SK-N-SH treated with all-trans-retinoic acid at 6 μM for 48 hours (cell line): ENCODE data around the gene RPL19.

Experiments
- ATAC-seq: fragments of 200-7000 bp; cut with Tn5 transposase; 3 replicates; pipeline ENCODE4 v1.9.1; 2020; ENCODE audit warnings: mild to moderate bottlenecking, moderate library complexity
- ARNTL ChIP-seq: fragments of 450-650 bp; formaldehyde crosslinking; IDR thresholded peaks from 2 replicates; pipeline ENCODE4 v1.5.0; 2020; ENCODE audit warnings: low read depth, mild to moderate bottlenecking, moderate library complexity, borderline replicate concordance
- BACH2 ChIP-seq: fragments of 250-450 bp; sonication (Bioruptor Pico); IDR thresholded peaks from 2 replicates; pipeline ENCODE4 v1.9.0; 2021; ENCODE audit warnings: mild to moderate bottlenecking, borderline replicate concordance
- CREB5 ChIP-seq: fragments of 250-450 bp; sonication (Bioruptor Pico); IDR thresholded peaks from 2 replicates; pipeline ENCODE4 v1.5.1; 2020; ENCODE audit warnings: low read depth, mild to moderate bottlenecking, moderate library complexity
- CSDC2 ChIP-seq: fragments of 250-450 bp; sonication (Bioruptor Pico); IDR thresholded peaks from 2 replicates; pipeline ENCODE4 v1.5.0; 2020; ENCODE audit warnings: mild to moderate bottlenecking, moderate library complexity
- ESRRG ChIP-seq: fragments of 250-450 bp; sonication (Bioruptor Pico); IDR thresholded peaks from 2 replicates; pipeline ENCODE4 v1.6.1; 2021; ENCODE audit warnings: mild to moderate bottlenecking
- ISL1 ChIP-seq: fragments of 250-450 bp; sonication (Bioruptor Pico); IDR thresholded peaks from 2 replicates; pipeline ENCODE4 v2.1.2; 2022; ENCODE audit warnings: mild to moderate bottlenecking, moderate library complexity
- POU6F1 ChIP-seq: fragments of 250-450 bp; sonication (Bioruptor Pico); IDR thresholded peaks from 2 replicates; pipeline ENCODE4 v1.8.0; 2021; ENCODE audit warnings: low read depth, mild to moderate bottlenecking, moderate library complexity, borderline replicate concordance
- PPARA ChIP-seq: fragments of 250-450 bp; sonication (Bioruptor Pico); IDR thresholded peaks from 2 replicates; pipeline ENCODE4 v1.5.0; 2020; ENCODE audit warnings: mild to moderate bottlenecking, borderline replicate concordance
- SNAI2 ChIP-seq: fragments of 250-450 bp; sonication (Bioruptor Pico); IDR thresholded peaks from 2 replicates; pipeline ENCODE4 v1.5.0; 2020; ENCODE audit warnings: mild to moderate bottlenecking, moderate library complexity
- TCF4 ChIP-seq: fragments of 250-450 bp; sonication (Bioruptor Pico); IDR thresholded peaks from 2 replicates; pipeline ENCODE4 v1.8.0; 2021; ENCODE audit warnings: mild to moderate bottlenecking, moderate library complexity, borderline replicate concordance
- TOX ChIP-seq: fragments of 250-450 bp; sonication (Bioruptor Pico); IDR thresholded peaks from 2 replicates; pipeline ENCODE4 v1.8.0; 2021; ENCODE audit warnings: mild to moderate bottlenecking, moderate library complexity, borderline replicate concordance
- ZC3H10 ChIP-seq: fragments of 250-450 bp; sonication (Bioruptor Pico); IDR thresholded peaks from 2 replicates; pipeline ENCODE4 v1.5.1; 2021; ENCODE audit warnings: mild to moderate bottlenecking, moderate library complexity
- ZFP30 ChIP-seq: fragments of 450-650 bp; formaldehyde crosslinking; IDR thresholded peaks from 2 replicates; pipeline ENCODE4 v1.5.0; 2022; ENCODE audit warnings: mild to moderate bottlenecking, moderate library complexity
- ZNF565 ChIP-seq: fragments of 450-650 bp; formaldehyde crosslinking; conservative IDR thresholded peaks from 2 replicates; pipeline ENCODE4 v1.5.0; 2020; ENCODE audit warnings: low read depth, mild to moderate bottlenecking, moderate library complexity
- ZNF8 ChIP-seq: fragments of 450-650 bp; formaldehyde crosslinking; IDR thresholded peaks from 2 replicates; pipeline ENCODE4 v1.5.0; 2020; ENCODE audit warnings: mild to moderate bottlenecking, moderate library complexity
- TF ChIP-seq, protein P1 (sequence below): fragments of 250-450 bp; sonication (Bioruptor Pico); IDR thresholded peaks from 2 replicates; pipeline ENCODE4 v1.5.1; 2021; ENCODE audit warnings: mild to moderate bottlenecking, moderate library complexity
- TF ChIP-seq, protein P2 (sequence below): fragments of 250-450 bp; sonication (Bioruptor Pico); IDR thresholded peaks from 2 replicates; pipeline ENCODE4 v1.8.0; 2020; ENCODE audit warnings: mild to moderate bottlenecking, moderate library complexity, borderline replicate concordance

RPL19 gene

DNA sequence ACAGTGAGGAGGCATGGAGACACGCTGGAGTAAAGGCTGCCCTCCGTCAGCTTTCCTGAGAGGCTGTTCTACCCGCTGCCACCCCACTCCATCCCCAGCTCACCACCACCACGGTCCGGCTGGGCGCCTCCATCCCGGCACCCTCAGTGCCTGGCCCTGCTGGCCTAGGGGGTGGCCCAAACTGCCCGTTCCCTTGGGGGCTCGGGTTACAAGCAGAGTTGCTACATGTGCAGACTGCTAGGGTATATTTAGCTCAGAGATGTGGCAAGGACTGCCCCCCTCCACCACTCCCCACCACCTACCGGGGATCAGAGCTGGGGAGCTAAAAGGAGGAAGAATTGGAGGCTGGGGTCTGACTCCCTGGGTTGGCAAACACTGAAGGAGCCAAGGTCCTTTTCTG lies 6.7 kb upstream of the RPL19 start:
- TF ChIP-seq, protein P1, sequence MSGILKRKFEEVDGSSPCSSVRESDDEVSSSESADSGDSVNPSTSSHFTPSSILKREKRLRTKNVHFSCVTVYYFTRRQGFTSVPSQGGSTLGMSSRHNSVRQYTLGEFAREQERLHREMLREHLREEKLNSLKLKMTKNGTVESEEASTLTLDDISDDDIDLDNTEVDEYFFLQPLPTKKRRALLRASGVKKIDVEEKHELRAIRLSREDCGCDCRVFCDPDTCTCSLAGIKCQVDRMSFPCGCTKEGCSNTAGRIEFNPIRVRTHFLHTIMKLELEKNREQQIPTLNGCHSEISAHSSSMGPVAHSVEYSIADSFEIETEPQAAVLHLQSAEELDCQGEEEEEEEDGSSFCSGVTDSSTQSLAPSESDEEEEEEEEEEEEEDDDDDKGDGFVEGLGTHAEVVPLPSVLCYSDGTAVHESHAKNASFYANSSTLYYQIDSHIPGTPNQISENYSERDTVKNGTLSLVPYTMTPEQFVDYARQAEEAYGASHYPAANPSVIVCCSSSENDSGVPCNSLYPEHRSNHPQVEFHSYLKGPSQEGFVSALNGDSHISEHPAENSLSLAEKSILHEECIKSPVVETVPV (CRISPR knock-in tag) = no peak
- TF ChIP-seq ESRRG (no peak), ZFP30 (no peak), ARNTL (CRISPR knock-in tag) (no peak), ZNF565 (CRISPR knock-in tag) (no peak)
- ATAC-seq = no peak

DNA sequence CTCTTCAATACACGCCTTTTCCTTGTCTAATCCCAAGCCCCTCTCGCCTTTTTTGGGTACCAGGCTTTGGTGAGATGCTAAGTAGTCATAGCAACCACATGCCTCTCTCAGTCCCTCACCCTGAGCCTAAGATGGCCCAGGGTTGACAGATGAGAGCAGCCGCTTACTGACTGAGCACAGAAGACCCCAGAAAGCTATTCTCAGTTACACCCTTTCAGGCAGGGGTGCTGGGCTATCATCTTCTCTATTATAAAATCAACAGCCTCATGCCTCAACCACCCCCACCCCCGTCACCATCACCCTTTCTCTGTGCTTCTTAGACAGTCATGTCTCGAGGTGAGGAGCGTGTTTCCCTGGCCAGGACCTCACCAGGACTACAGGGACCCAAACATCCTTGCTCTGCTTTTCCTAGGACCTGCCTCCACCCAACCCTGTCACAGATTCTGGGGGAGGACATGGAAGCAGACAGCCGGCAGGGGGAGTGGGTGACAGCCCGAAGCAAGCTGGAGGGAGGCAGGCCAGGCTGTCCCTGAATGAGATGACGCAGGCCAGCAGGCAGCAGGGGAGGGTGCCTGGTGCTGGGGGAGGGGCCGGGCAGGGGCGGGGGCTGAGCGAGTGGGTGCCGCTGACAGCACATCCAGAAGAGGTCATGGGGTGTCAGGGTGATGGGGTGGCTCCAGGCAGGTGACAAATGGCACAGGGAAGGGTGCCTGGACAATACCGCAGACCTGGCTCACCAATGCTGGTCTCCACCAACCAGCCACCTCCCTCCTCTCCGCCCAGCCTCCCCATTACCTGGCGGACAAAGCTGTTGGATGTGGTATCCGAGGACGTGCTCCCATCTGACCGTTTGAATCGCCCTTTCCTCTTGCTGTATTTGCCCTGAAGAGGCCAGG lies 5.7 kb upstream of the RPL19 start:
- TF ChIP-seq PPARA (CRISPR knock-in tag) (no peak), ZNF8 (CRISPR knock-in tag) (no peak), ZNF565 (CRISPR knock-in tag) (no peak), ISL1 (no peak), ZFP30 (no peak), POU6F1 (no peak), TOX (CRISPR knock-in tag) (no peak)
- TF ChIP-seq, protein P1 (CRISPR knock-in tag) = no peak

GRCh38 chr17:39194985-39195524 lies 5.0 kb upstream of the RPL19 start:
- TF ChIP-seq, protein P2, sequence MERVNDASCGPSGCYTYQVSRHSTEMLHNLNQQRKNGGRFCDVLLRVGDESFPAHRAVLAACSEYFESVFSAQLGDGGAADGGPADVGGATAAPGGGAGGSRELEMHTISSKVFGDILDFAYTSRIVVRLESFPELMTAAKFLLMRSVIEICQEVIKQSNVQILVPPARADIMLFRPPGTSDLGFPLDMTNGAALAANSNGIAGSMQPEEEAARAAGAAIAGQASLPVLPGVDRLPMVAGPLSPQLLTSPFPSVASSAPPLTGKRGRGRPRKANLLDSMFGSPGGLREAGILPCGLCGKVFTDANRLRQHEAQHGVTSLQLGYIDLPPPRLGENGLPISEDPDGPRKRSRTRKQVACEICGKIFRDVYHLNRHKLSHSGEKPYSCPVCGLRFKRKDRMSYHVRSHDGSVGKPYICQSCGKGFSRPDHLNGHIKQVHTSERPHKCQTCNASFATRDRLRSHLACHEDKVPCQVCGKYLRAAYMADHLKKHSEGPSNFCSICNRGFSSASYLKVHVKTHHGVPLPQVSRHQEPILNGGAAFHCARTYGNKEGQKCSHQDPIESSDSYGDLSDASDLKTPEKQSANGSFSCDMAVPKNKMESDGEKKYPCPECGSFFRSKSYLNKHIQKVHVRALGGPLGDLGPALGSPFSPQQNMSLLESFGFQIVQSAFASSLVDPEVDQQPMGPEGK (CRISPR knock-in tag) = no peak
- TF ChIP-seq POU6F1 = no peak
- no peak for TF ChIP-seq ISL1
- TF ChIP-seq CSDC2 = no peak
- no peak for TF ChIP-seq ZFP30
- no peak for TF ChIP-seq TCF4 (CRISPR knock-in tag)
- TF ChIP-seq SNAI2 = no peak
- no peak for TF ChIP-seq BACH2
- no peak for ATAC-seq

More for the DNA sequence above, 5.7 kb upstream of the RPL19 start:
- no peak for ATAC-seq

DNA sequence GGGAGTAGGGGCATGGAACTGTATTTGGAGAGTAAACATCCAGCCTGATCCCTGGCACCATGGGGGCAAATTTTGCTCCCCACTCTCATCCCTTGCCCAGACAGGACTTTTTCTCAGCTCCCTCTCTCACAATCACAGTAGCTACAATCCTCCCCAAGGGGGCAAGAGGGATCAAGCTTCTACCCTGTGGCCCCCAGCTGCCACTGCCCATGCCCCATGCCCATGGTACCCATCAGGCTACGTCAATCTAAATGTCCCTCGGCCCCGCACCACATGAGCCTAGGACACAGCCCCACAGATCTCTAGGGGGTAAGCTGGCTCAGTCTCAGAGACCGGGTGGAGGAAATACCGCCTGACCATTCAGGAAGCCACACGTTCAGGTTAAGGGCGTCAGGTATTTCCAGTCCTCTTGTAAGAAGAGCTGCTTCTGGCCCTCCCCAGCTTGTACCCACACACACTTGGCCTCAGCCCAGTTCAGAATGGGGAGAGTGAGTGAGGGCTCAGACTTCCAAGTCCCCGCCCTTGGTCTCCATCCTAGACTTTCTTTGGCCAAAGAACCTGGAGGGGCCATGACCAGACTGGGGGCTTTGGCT lies 4.4 kb upstream of the RPL19 start:
- no peak for ATAC-seq
- no peak for TF ChIP-seq POU6F1
- no peak for TF ChIP-seq ESRRG
- TF ChIP-seq ZC3H10 (CRISPR knock-in tag) = no peak
- no peak for TF ChIP-seq ZNF565 (CRISPR knock-in tag)
- TF ChIP-seq CREB5 (CRISPR knock-in tag) = no peak
